ENCODE measurements around the gene FGF21.
"Not testable (repeated sequence)": the region's sequence is repeated elsewhere in the genome, so short reads cannot be mapped to it uniquely, and the experiment has no call there.

FGF21 gene

GRCh38 chr19:48755787-48756186, 463 bp downstream of the FGF21 start:
- no peak for DNase-seq

- no peak for DNase-seq
Measured at GRCh38 chr19:48756212-48756611, 888 bp downstream of the FGF21 start.

- DNase-seq = no peak
Measured at GRCh38 chr19:48756686-48757085, 1.4 kb downstream of the FGF21 start.

- DNase-seq = no peak
Measured at GRCh38 chr19:48757089-48757675, 1.9 kb downstream of the FGF21 start.

GRCh38 chr19:48757741-48758144, 2.4 kb downstream of the FGF21 start:
- DNase-seq = no peak

GRCh38 chr19:48760504-48761205, 5.3 kb downstream of the FGF21 start:
- DNase-seq = peak; percentile 41

GRCh38 chr19:48765816-48766215, 10.5 kb downstream of the FGF21 start:
- not testable (repeated sequence) for DNase-seq

GRCh38 chr19:48768171-48768753, 12.9 kb downstream of the FGF21 start:
- not testable (repeated sequence) for DNase-seq

- no peak for DNase-seq
Measured at GRCh38 chr19:48768994-48769713, 13.8 kb downstream of the FGF21 start.

GRCh38 chr19:48770266-48770665, 14.9 kb downstream of the FGF21 start:
- no peak for DNase-seq

GRCh38 chr19:48770734-48771472, 15.6 kb downstream of the FGF21 start:
- DNase-seq = no peak

- DNase-seq = no peak
Measured at GRCh38 chr19:48772503-48772953, 17.2 kb downstream of the FGF21 start.

GRCh38 chr19:48777139-48777538, 21.8 kb downstream of the FGF21 start:
- no peak for DNase-seq

- DNase-seq = no peak
Measured at GRCh38 chr19:48777720-48778119, 22.4 kb downstream of the FGF21 start.

GRCh38 chr19:48779636-48780035, 24.3 kb downstream of the FGF21 start:
- DNase-seq = no peak

- DNase-seq = no peak
Measured at GRCh38 chr19:48780631-48781391, 25.5 kb downstream of the FGF21 start.

GRCh38 chr19:48784527-48784926, 29.2 kb downstream of the FGF21 start:
- DNase-seq = no peak

- not testable (repeated sequence) for DNase-seq
Measured at GRCh38 chr19:48786422-48786821, 31.1 kb downstream of the FGF21 start.

- DNase-seq = not testable (repeated sequence)
Measured at GRCh38 chr19:48787331-48787730, 32.0 kb downstream of the FGF21 start.

GRCh38 chr19:48793271-48793670, 37.9 kb downstream of the FGF21 start:
- DNase-seq = no peak

- no peak for DNase-seq
Measured at GRCh38 chr19:48794291-48794690, 39.0 kb downstream of the FGF21 start.

GRCh38 chr19:48795055-48795684, 39.8 kb downstream of the FGF21 start:
- peak; percentile 88 for DNase-seq

Data from stimulated activated CD8-positive, alpha-beta memory T cell treated with anti-CD3 and anti-CD28 coated beads, Interleukin-4, amount 100 ng/mL, for 48 hours (primary cell).